Mesodermal cell (in vitro differentiated cells): Measurements from ENCODE around the gene RPL38.

Experiments used
- H3K27ac ChIP-seq: 2 replicates; pipeline ENCODE4 v1.7.0; 2013; ENCODE audit warnings: mild to moderate bottlenecking, low read depth, low read length, moderate library complexity; ENCODE audit not compliant: severe bottlenecking
- H3K36me3 ChIP-seq: 2 replicates; pipeline ENCODE4 v1.7.1; 2013; ENCODE audit warnings: mild to moderate bottlenecking, low read length, moderate library complexity; ENCODE audit not compliant: control insufficient read depth, insufficient read depth
- H3K4me1 ChIP-seq: one replicate; pipeline ENCODE4 v1.7.1; 2013; ENCODE audit warnings: mild to moderate bottlenecking, low read length; ENCODE audit not compliant: insufficient read depth, control insufficient read depth, poor library complexity, severe bottlenecking
- H3K4me3 ChIP-seq: 2 replicates; pipeline ENCODE4 v1.7.0; 2013; ENCODE audit warnings: low read length, control low read depth, mild to moderate bottlenecking; ENCODE audit not compliant: insufficient read depth, poor library complexity, severe bottlenecking; ENCODE audit errors: extremely low read depth
- H3K9me3 ChIP-seq: 2 replicates; pipeline ENCODE4 v1.7.1; 2013; ENCODE audit warnings: mild to moderate bottlenecking, low read length, moderate library complexity; ENCODE audit not compliant: control insufficient read depth
- WGBS, 2 experiments: methylation state at CpG; one replicate each; pipeline ENCODE4 v1.1.5; 2013; ENCODE audit warnings: missing lambda C conversion rate in 2 of 2; ENCODE audit not compliant: insufficient coverage in 2 of 2; 5-methylcytosine and 5-hydroxymethylcytosine counted together

The RPL38 gene

GRCh38 chr17:74164446-74165045 is 38.9 kb upstream of the RPL38 start:
- Histone ChIP-seq H3K4me3 (no peak overlapping the region), H3K4me1 (no peaks in the 10 kb centered on the region), H3K27ac (no peak overlapping the region), H3K9me3 (no peaks in the 10 kb centered on the region), H3K36me3 (no peaks in the 10 kb centered on the region)
- WGBS, 2 experiments: 89 to 95% methylated on average over 7 to 8 of the region's 9 CpGs

- H3K4me1 ChIP-seq: no peaks in the 10 kb centered on the region
- H3K4me3 ChIP-seq: no peak overlapping the region
- H3K9me3 ChIP-seq: no peaks in the 10 kb centered on the region
- 80 to 89% methylated on average over 7 to 8 of the region's 8 CpGs for WGBS, 2 experiments
- no peak overlapping the region for H3K27ac ChIP-seq
- no peaks in the 10 kb centered on the region for H3K36me3 ChIP-seq
Measured at GRCh38 chr17:74165797-74166365, 37.6 kb upstream of the RPL38 start.

GRCh38 chr17:74170924-74171323 is 32.6 kb upstream of the RPL38 start:
- Histone ChIP-seq H3K4me1 (no peaks in the 10 kb centered on the region), H3K27ac (no peak overlapping the region), H3K36me3 (no peaks in the 10 kb centered on the region), H3K9me3 (no peaks in the 10 kb centered on the region), H3K4me3 (no peak overlapping the region)
- 83 to 88% methylated on average over 1 of the region's 1 CpG for WGBS, 2 experiments

GRCh38 chr17:74172700-74173099 is 30.8 kb upstream of the RPL38 start:
- H3K9me3 ChIP-seq: no peaks in the 10 kb centered on the region
- H3K4me1 ChIP-seq: no peaks in the 10 kb centered on the region
- H3K27ac ChIP-seq: no peak overlapping the region
- H3K36me3 ChIP-seq: no peaks in the 10 kb centered on the region
- H3K4me3 ChIP-seq: no peak overlapping the region
- no CpG with 5 or more reads among the region's 3 CpGs for WGBS, 2 experiments

GRCh38 chr17:74176546-74177001 is 26.9 kb upstream of the RPL38 start:
- Histone ChIP-seq H3K4me1 (no peaks in the 10 kb centered on the region), H3K27ac (no peak overlapping the region), H3K36me3 (no peaks in the 10 kb centered on the region), H3K4me3 (no peak overlapping the region), H3K9me3 (no peaks in the 10 kb centered on the region)
- 54 to 81% methylated on average over 7 to 9 of the region's 10 CpGs for WGBS, 2 experiments

GRCh38 chr17:74177018-74177450 is 26.4 kb upstream of the RPL38 start:
- H3K36me3 ChIP-seq: no peaks in the 10 kb centered on the region
- H3K27ac ChIP-seq: no peak overlapping the region
- H3K9me3 ChIP-seq: no peaks in the 10 kb centered on the region
- no peak overlapping the region for H3K4me3 ChIP-seq
- H3K4me1 ChIP-seq: no peaks in the 10 kb centered on the region
- WGBS, 2 experiments: 0% methylated on average over 1 of the region's 1 CpG; no CpG with 5 or more reads in 1 of the 2 experiments

GRCh38 chr17:74179576-74179975 is 23.9 kb upstream of the RPL38 start:
- no peaks in the 10 kb centered on the region for H3K36me3 ChIP-seq
- 78 to 83% methylated on average over 3 to 4 of the region's 4 CpGs for WGBS, 2 experiments
- H3K9me3 ChIP-seq: no peaks in the 10 kb centered on the region
- H3K4me3 ChIP-seq: no peak overlapping the region
- no peaks in the 10 kb centered on the region for H3K4me1 ChIP-seq
- H3K27ac ChIP-seq: no peak overlapping the region

GRCh38 chr17:74180336-74180735 is 23.1 kb upstream of the RPL38 start:
- H3K27ac ChIP-seq: no peak overlapping the region
- H3K36me3 ChIP-seq: no peaks in the 10 kb centered on the region
- H3K4me3 ChIP-seq: no peak overlapping the region
- no peaks in the 10 kb centered on the region for H3K4me1 ChIP-seq
- WGBS, 2 experiments: 68 to 100% methylated on average over 1 to 8 of the region's 8 CpGs
- H3K9me3 ChIP-seq: no peaks in the 10 kb centered on the region

- H3K4me1 ChIP-seq: no peaks in the 10 kb centered on the region
- H3K27ac ChIP-seq: no peak overlapping the region
- H3K36me3 ChIP-seq: no peaks in the 10 kb centered on the region
- no peak overlapping the region for H3K4me3 ChIP-seq
- no peaks in the 10 kb centered on the region for H3K9me3 ChIP-seq
- 60% methylated on average over 1 of the region's 4 CpGs; no CpG with 5 or more reads in 1 of the 2 experiments for WGBS, 2 experiments
Measured at GRCh38 chr17:74181341-74181740, 22.1 kb upstream of the RPL38 start.

- no peaks in the 10 kb centered on the region for H3K9me3 ChIP-seq
- H3K27ac ChIP-seq: no peak overlapping the region
- H3K4me3 ChIP-seq: no peak overlapping the region
- WGBS, 2 experiments: 89 to 93% methylated on average over 12 to 17 of the region's 17 CpGs
- H3K4me1 ChIP-seq: no peaks in the 10 kb centered on the region
- no peaks in the 10 kb centered on the region for H3K36me3 ChIP-seq
Measured at GRCh38 chr17:74182041-74182723, 21.3 kb upstream of the RPL38 start.

- 89 to 91% methylated on average over 7 to 8 of the region's 9 CpGs for WGBS, 2 experiments
- no peaks in the 10 kb centered on the region for H3K4me1 ChIP-seq
Measured at GRCh38 chr17:74183411-74183810, 20.1 kb upstream of the RPL38 start.

More at GRCh38 chr17:74183411-74183810, 20.1 kb upstream of the RPL38 start:
- H3K4me3 ChIP-seq: no peak overlapping the region
- no peaks in the 10 kb centered on the region for H3K9me3 ChIP-seq
- H3K36me3 ChIP-seq: no peaks in the 10 kb centered on the region
- H3K27ac ChIP-seq: no peak overlapping the region
